Panc1 (cell line): ENCODE data around the gene MYT1. TPM values are rescaled to one million over a fixed set of nuclear protein-coding genes. Genes with fewer than 3 reads are reported as not detected.

ENCODE experiments used
- ATAC-seq: fragments of 200-7000 bp; cut with Tn5 transposase; 2 replicates; pipeline ENCODE4 v1.9.1; 2020; ENCODE audit warnings: mild to moderate bottlenecking, moderate library complexity
- BruUV-seq: library from RNA; stranded (reverse); fragments of 400-500 nt; replicated peaks from 2 replicates; lab custom pipeline; 2021; lab: Mats Ljungman, UMichigan
- CTCF ChIA-PET: fragments of 300-600 bp; sonication (Branson Sonifier 250); formaldehyde crosslinking; loops from one replicate; lab custom pipeline; 2022; ENCODE audit warnings: antibody characterized with exemption; lab: Charles Lee
- POLR2A ChIA-PET: fragments of 300-600 bp; sonication (Branson Sonifier 250); formaldehyde crosslinking; loops from one replicate; lab custom pipeline; 2022; ENCODE audit warnings: antibody characterized with exemption; lab: Charles Lee
- DNase-seq: peaks from one replicate; pipeline ENCODE4 v3.0.0-alpha.2; 2010; ENCODE audit warnings: low read depth, low spot score
- H3K27ac ChIP-seq: 2 replicates; pipeline ENCODE4 v1.5.1; 2011; ENCODE audit warnings: mild to moderate bottlenecking, low read length, inconsistent platforms
- H3K27me3 ChIP-seq: fragments of 200-500 bp; sonication (Bioruptor generic); 2 replicates; pipeline ENCODE4 v1.6.0; 2014; ENCODE audit warnings: low read length, inconsistent platforms; ENCODE audit not compliant: control insufficient read depth, insufficient read depth
- H3K36me3 ChIP-seq: fragments of 200-500 bp; sonication (Bioruptor generic); 2 replicates; pipeline ENCODE4 v1.5.1; 2014; ENCODE audit warnings: inconsistent platforms, mild to moderate bottlenecking, low read length, moderate library complexity; ENCODE audit not compliant: control insufficient read depth, insufficient read depth
- H3K4me1 ChIP-seq: 2 replicates; pipeline ENCODE4 v1.5.1; 2011; ENCODE audit warnings: inconsistent platforms, mild to moderate bottlenecking, low read length, moderate library complexity; ENCODE audit not compliant: control insufficient read depth, insufficient read depth
- H3K4me3 ChIP-seq, 2 experiments: 2 replicates each; pipeline ENCODE4 v1.5.1; 2011 to 2012; ENCODE audit warnings: low read depth in 2 of 2, low read length in 2 of 2, mild to moderate bottlenecking in 2 of 2, inconsistent platforms in 1 of 2, moderate library complexity in 1 of 2
- H3K9me3 ChIP-seq: fragments of 200-500 bp; sonication (Bioruptor generic); 2 replicates; pipeline ENCODE4 v1.5.1; 2014; ENCODE audit warnings: low read depth, mild to moderate bottlenecking, inconsistent platforms, low read length, moderate library complexity; ENCODE audit not compliant: control insufficient read depth, insufficient read depth
- CTCF ChIP-seq: fragments of 450-650 bp; IDR thresholded peaks from 2 replicates; pipeline ENCODE4 v1.5.1; 2017; ENCODE audit warnings: mild to moderate bottlenecking
- POLR2AphosphoS5 ChIP-seq: IDR thresholded peaks from 2 replicates; pipeline ENCODE4 v1.6.1; 2012; ENCODE audit warnings: mild to moderate bottlenecking, low read depth, low read length, moderate library complexity
- REST ChIP-seq, 2 experiments: IDR thresholded peaks; 2 replicates each; pipeline ENCODE4 v1.6.1; 2011 to 2012; ENCODE audit warnings: low read depth in 2 of 2, control low read depth in 1 of 2, low read length in 1 of 2, mild to moderate bottlenecking in 1 of 2, moderate library complexity in 1 of 2; ENCODE audit not compliant: insufficient read depth in 1 of 2
- SIN3A ChIP-seq: IDR thresholded peaks from 2 replicates; pipeline ENCODE4 v1.6.1; 2012; ENCODE audit warnings: low read depth, mild to moderate bottlenecking, low read length, moderate library complexity, borderline replicate concordance; ENCODE audit not compliant: insufficient read depth
- TCF7L2 ChIP-seq: IDR thresholded peaks from 2 replicates; pipeline ENCODE4 v1.6.1; 2011; ENCODE audit warnings: mild to moderate bottlenecking, low read depth, low read length, inconsistent platforms
- in situ Hi-C: cut with HindIII; loops from 2 replicates; pipeline ENCODE4 v1.10.0; 2016; ENCODE audit warnings: low sequenced_read_pairs, low pct_unique_long_range_greater_than_20kb
- intact Hi-C: fragments of 100-400 bp; cut with micrococcal nuclease; formaldehyde crosslinking; loops from one replicate; pipeline ENCODE4 v1.10.0; 2022; ENCODE audit not compliant: unreplicated experiment
- total RNA-seq: library from RNA; stranded (reverse); gene quantifications from one replicate; pipeline ENCODE4 v1.2.1, GENCODE V29; 2021; ENCODE audit not compliant: unreplicated experiment

MYT1 gene
- total RNA-seq, 1 experiment from 2014 or later: 0.41 TPM

- no peak overlapping the region for H3K27ac ChIP-seq
- no peak for ATAC-seq
- CTCF ChIA-PET: interaction anchor here (0.6 kb wide), 2 partner anchors 12 to 60 kb away, joined by 3 to 6 read pairs; no protein-coding TSS in a partner anchor
These were observed 25.9 kb upstream of the MYT1 start for GRCh38 chr20:64138276-64138815.

More at GRCh38 chr20:64138276-64138815, 25.9 kb upstream of the MYT1 start:
- POLR2A ChIA-PET: no interaction called here
- Histone ChIP-seq H3K36me3 (no peaks in the 10 kb centered on the region), H3K4me3 (no peak overlapping the region), H3K27me3 (no peaks in the 10 kb centered on the region), H3K9me3 (no peaks in the 10 kb centered on the region), H3K4me1 (no peaks in the 10 kb centered on the region)
- in situ Hi-C loops (no loop called here), intact Hi-C loops (no loop called here)
- no TSS peak for BruUV-seq
- TF ChIP-seq CTCF (no peak), REST (IDR thresholded peaks at IDR 0.05; ENCODE audit: insufficient read depth in 1 of 2, low read depth in 2 of 2, low read length in 1 of 2) (no peak), TCF7L2 (no peak), SIN3A (no peak), POLR2AphosphoS5 (no peak)
- DNase-seq: no peak
